GM12878 (cell line): ENCODE data around the gene GMDS. TPM values are rescaled to one million over a fixed set of nuclear protein-coding genes. Genes with fewer than 3 reads are reported as not detected.

Source experiments
- ATAC-seq: fragments of 200-7000 bp; cut with Tn5 transposase; 3 replicates; pipeline ENCODE4 v1.9.1; 2020; ENCODE audit warnings: mild to moderate bottlenecking, moderate library complexity
- BruUV-seq: library from RNA; stranded (reverse); fragments of 400-500 nt; replicated peaks from 2 replicates; lab custom pipeline; 2021; lab: Mats Ljungman, UMichigan
- CTCF ChIA-PET: fragments of 300-600 bp; sonication (Branson Sonifier 250); formaldehyde crosslinking; extraction: SDS; loops from one replicate; lab custom pipeline; 2021; ENCODE audit warnings: inconsistent platforms; lab: Yijun Ruan, JAX
- POLR2A ChIA-PET: fragments of 350-600 bp; formaldehyde crosslinking; extraction: SDS; loops from one replicate; lab custom pipeline; 2021; ENCODE audit warnings: inconsistent platforms; lab: Charles Lee
- RAD21 ChIA-PET: fragments of 300-600 bp; sonication (Branson Sonifier 250); formaldehyde crosslinking; loops from one replicate; lab custom pipeline; 2023; ENCODE audit warnings: antibody characterized with exemption; ENCODE audit not compliant: unreplicated experiment; lab: Charles Lee
- SMC1A ChIA-PET: fragments of 300-600 bp; sonication (Branson Sonifier 250); formaldehyde crosslinking; loops from one replicate; lab custom pipeline; 2023; ENCODE audit not compliant: unreplicated experiment, uncharacterized antibody; lab: Charles Lee
- DNase-seq: peaks from one replicate; pipeline ENCODE4 v3.0.0-alpha.2; 2011; ENCODE audit warnings: low read depth, low spot score
- FAIRE-seq: peaks from 3 replicates; lab custom pipeline; 2011; peaks lifted over from hg19 to GRCh38; lab: Jason Lieb, UNC
- H2AFZ ChIP-seq: 2 replicates; pipeline ENCODE4 v1.6.0; 2011; ENCODE audit warnings: low read depth, low read length, control low read depth; ENCODE audit not compliant: control insufficient read depth
- H3K27ac ChIP-seq: 2 replicates; pipeline ENCODE4 v1.5.1; 2011; ENCODE audit warnings: control low read depth; ENCODE audit not compliant: control insufficient read depth, insufficient read depth
- H3K27me3 ChIP-seq, 2 experiments: replicated peaks in 1 of 2; 2 replicates each; pipeline versions ENCODE4 v1.6.0 to v1.6.1; 2011; ENCODE audit warnings: low read length in 1 of 2; ENCODE audit not compliant: control insufficient read depth in 2 of 2, insufficient read depth in 2 of 2
- H3K36me3 ChIP-seq, 2 experiments: 2 replicates each; pipeline ENCODE4 v1.5.1; 2011; ENCODE audit warnings: low read length in 1 of 2; ENCODE audit not compliant: control insufficient read depth in 2 of 2, insufficient read depth in 2 of 2
- H3K4me1 ChIP-seq: 2 replicates; pipeline ENCODE4 v1.6.1; 2011; ENCODE audit warnings: mild to moderate bottlenecking, low read length, moderate library complexity, mixed read lengths; ENCODE audit not compliant: control insufficient read depth, insufficient read depth
- H3K4me2 ChIP-seq: 2 replicates; pipeline ENCODE4 v1.6.0; 2011; ENCODE audit warnings: control low read depth; ENCODE audit not compliant: control insufficient read depth, insufficient read depth
- H3K4me3 ChIP-seq: fragments of 200-600 bp; sonication (generic); 2 replicates; pipeline ENCODE4 v1.5.1; 2016
- H3K79me2 ChIP-seq: 2 replicates; pipeline ENCODE4 v1.6.0; 2011; ENCODE audit warnings: low read length; ENCODE audit not compliant: control insufficient read depth, insufficient read depth
- H3K9ac ChIP-seq: 2 replicates; pipeline ENCODE4 v1.8.0; 2011; ENCODE audit warnings: low read length, control low read depth, mixed read lengths; ENCODE audit not compliant: control insufficient read depth, insufficient read depth
- H3K9me3 ChIP-seq: replicated peaks from 3 replicates; pipeline ENCODE4 v1.5.1; 2011; ENCODE audit warnings: mild to moderate bottlenecking, low read length; ENCODE audit not compliant: control insufficient read depth, insufficient read depth
- H4K20me1 ChIP-seq: 2 replicates; pipeline ENCODE4 v1.6.0; 2011; ENCODE audit not compliant: control insufficient read depth, insufficient read depth
- CHD2 ChIP-seq: IDR thresholded peaks from 2 replicates; pipeline ENCODE4 v1.6.1; 2011; ENCODE audit warnings: low read depth, low read length, improper control_type of control experiment, borderline replicate concordance
- HSF1 ChIP-seq: fragments of 150-350 bp; IDR thresholded peaks from 2 replicates; pipeline ENCODE4 v1.6.1; 2014; ENCODE audit warnings: mild to moderate bottlenecking, low read depth, low read length
- SREBF2 ChIP-seq: IDR thresholded peaks from 2 replicates; pipeline ENCODE4 v1.6.1; 2012; ENCODE audit warnings: mild to moderate bottlenecking, low read length
- SRF ChIP-seq, 2 experiments: IDR thresholded peaks; 2 replicates each; pipeline ENCODE4 v1.6.1; 2011; ENCODE audit warnings: low read depth in 2 of 2, low read length in 2 of 2, mild to moderate bottlenecking in 1 of 2, moderate library complexity in 1 of 2
- SUPT20H ChIP-seq: IDR thresholded peaks from 2 replicates; pipeline ENCODE4 v1.6.1; 2011; ENCODE audit warnings: low read depth, mild to moderate bottlenecking, low read length, moderate library complexity, borderline replicate concordance; ENCODE audit not compliant: control insufficient read depth
- WGBS: methylation state at CpG from one replicate; pipeline ENCODE4 v1.1.6; 2016; ENCODE audit warnings: low lambda C conversion rate; ENCODE audit not compliant: insufficient replicate concordance, insufficient coverage; ENCODE audit errors: missing lambda C conversion rate; 5-methylcytosine and 5-hydroxymethylcytosine counted together
- in situ Hi-C: fragments of 300-500 bp; cut with MboI; formaldehyde crosslinking; loops from 9 replicates; pipeline ENCODE4 v1.14.3; 2018; ENCODE audit warnings: mixed read lengths
- intact Hi-C: fragments of 100-400 bp; cut with micrococcal nuclease; formaldehyde crosslinking; loops from one replicate; pipeline ENCODE4 v1.14.2; 2022; ENCODE audit not compliant: unreplicated experiment
- polyA plus RNA-seq, 11 experiments: library from polyadenylated mRNA; depleted of rRNA in 4 of 11; unstranded in 6 of 11; stranded (reverse) in 5 of 11; fragments of >200 nt; fragmentation: Nextera tagmentation in 4 of 11; fragmentation: Illumina TruSeq in 1 of 11; extraction: Ambion mirVana in 4 of 11; extraction: Trizol in 1 of 11; gene quantifications; 1 replicate in 1 of 11; 2 replicates in 10 of 11; pipeline versions ENCODE4 v1.2.1 to v1.2.3, GENCODE V29; 2011 to 2016; ENCODE audit warnings: inconsistent platforms in 2 of 11, missing spikeins in 2 of 11, low read depth in 1 of 11
- total RNA-seq, 4 experiments: library from RNA; depleted of rRNA in 3 of 4; stranded (reverse); fragments of >200 nt in 3 of 4; fragmentation: Illumina TruSeq in 1 of 4; extraction: Trizol in 1 of 4; gene quantifications; 2 replicates each; pipeline versions ENCODE4 v1.2.1 to v1.2.3, GENCODE V29; 2013 to 2021

The GMDS gene
- total and polyA plus RNA-seq, 10 of the 15 experiments (the other 5 are each of a cell fraction or from before 2014, with no cell fraction given): 0.61 to 53.8 (median 29.3) TPM

GRCh38 chr6:1591926-1592325 is 653.5 kb downstream of the GMDS start:
- no TSS peak for BruUV-seq
- H3K27me3 ChIP-seq: peaks cover 0 to 1% of the 10 kb centered on the region in 2 experiments; a peak in 1 of 4 replicates
- TF ChIP-seq CHD2 (no peak), SREBF2 (no peak), HSF1 (no peak), SRF (IDR thresholded peaks at IDR 0.05; ENCODE audit: low read depth in 2 of 2, low read length in 2 of 2) (no peak), SUPT20H (no peak)
- TF ChIP-seq, all 136 proteins: peak for 0
- ATAC-seq (no peak), FAIRE-seq (no peak), DNase-seq (no peak)
- Histone ChIP-seq H3K4me1 (no peaks in the 10 kb centered on the region), H3K27ac (no peak overlapping the region), H2AFZ (no peak overlapping the region), H3K36me3 (no peaks in the 10 kb centered on the region), H3K79me2 (no peaks in the 10 kb centered on the region), H3K9me3 (no peaks in the 10 kb centered on the region; the same call in 2 of the 3 replicates), H3K4me3 (no peak overlapping the region), H3K9ac (no peak overlapping the region), H4K20me1 (no peaks in the 10 kb centered on the region), H3K4me2 (no peak overlapping the region)
- ChIA-PET POLR2A (interaction anchor here (0.6 to 0.9 kb wide), 2 partner anchors 8 to 19 kb away, joined by 3 to 4 read pairs; no protein-coding TSS in a partner anchor), CTCF (interaction anchor here (0.6 to 1.7 kb wide), 6 partner anchors 11 to 1043 kb away, joined by 3 to 8 read pairs (median 4); no protein-coding TSS in a partner anchor), RAD21 (no interaction called here), SMC1A (interaction anchor here (0.9 to 1.1 kb wide), 3 partner anchors 13 to 616 kb away, joined by 3 read pairs; no protein-coding TSS in a partner anchor)
- in situ Hi-C loops: loop anchor here (5.0 to 25.0 kb wide), 3 partner anchors 760 to 1345 kb away; partner anchors contain the start of gene MYLK4
- 64% methylated on average over 6 of the region's 6 CpGs for WGBS
- intact Hi-C loops: loop anchor here (10.0 kb wide), 1 partner anchor 853 kb away; no protein-coding TSS in a partner anchor
